NCI-H1105 (cell line): ENCODE measurements around the gene PPP4R4.
"Not testable (repeated sequence)": the region's sequence is repeated elsewhere in the genome, so short reads cannot be mapped to it uniquely, and the experiment has no call there.

Experiments used
- DNase-seq: peaks from one replicate; lab custom pipeline; 2025; lab: John Stamatoyannopoulos, UW

Gene PPP4R4

GRCh38 chr14:94145902-94146527 is 28.1 kb upstream of the PPP4R4 start:
- no peak for DNase-seq

GRCh38 chr14:94152676-94153075 is 21.4 kb upstream of the PPP4R4 start:
- DNase-seq: no peak

- DNase-seq: no peak
Measured at GRCh38 chr14:94153750-94154342, 20.3 kb upstream of the PPP4R4 start.

- DNase-seq: not testable (repeated sequence)
Measured at GRCh38 chr14:94156143-94156542, 18.0 kb upstream of the PPP4R4 start.

- no peak for DNase-seq
Measured at GRCh38 chr14:94157197-94157596, 16.9 kb upstream of the PPP4R4 start.

- DNase-seq: no peak
Measured at GRCh38 chr14:94158239-94158883, 15.8 kb upstream of the PPP4R4 start.

- DNase-seq: no peak
Measured at GRCh38 chr14:94161058-94161457, 13.1 kb upstream of the PPP4R4 start.

GRCh38 chr14:94161981-94162380 is 12.1 kb upstream of the PPP4R4 start:
- no peak for DNase-seq

- DNase-seq: no peak
Measured at GRCh38 chr14:94162466-94162865, 11.7 kb upstream of the PPP4R4 start.

- no peak for DNase-seq
Measured at GRCh38 chr14:94163796-94164195, 10.3 kb upstream of the PPP4R4 start.

GRCh38 chr14:94164685-94165431 is 9.3 kb upstream of the PPP4R4 start:
- no peak for DNase-seq

GRCh38 chr14:94165744-94166143 is 8.4 kb upstream of the PPP4R4 start:
- DNase-seq: no peak

- no peak for DNase-seq
Measured at GRCh38 chr14:94170136-94170535, 4.0 kb upstream of the PPP4R4 start.

GRCh38 chr14:94171208-94171607 is 2.9 kb upstream of the PPP4R4 start:
- no peak for DNase-seq

GRCh38 chr14:94172545-94172944 is 1.6 kb upstream of the PPP4R4 start:
- DNase-seq: no peak

- no peak for DNase-seq
Measured at GRCh38 chr14:94173471-94173884, 644 bp upstream of the PPP4R4 start.

GRCh38 chr14:94174604-94175010 is 485 bp downstream of the PPP4R4 start:
- DNase-seq: no peak

- no peak for DNase-seq
Measured at GRCh38 chr14:94175011-94175745, 1.1 kb downstream of the PPP4R4 start.

- no peak for DNase-seq
Measured at GRCh38 chr14:94175747-94176146, 1.6 kb downstream of the PPP4R4 start.

- no peak for DNase-seq
Measured at GRCh38 chr14:94176808-94177207, 2.7 kb downstream of the PPP4R4 start.

GRCh38 chr14:94177806-94178205 is 3.7 kb downstream of the PPP4R4 start:
- DNase-seq: no peak

- no peak for DNase-seq
Measured at GRCh38 chr14:94179244-94179643, 5.1 kb downstream of the PPP4R4 start.
